Fibroblast of skin of scalp (primary cell): ENCODE measurements around the gene PLCB4.
A peak's percentile ranks its signal among the peaks of the same experiment; 100 is the strongest.

Experiments
- DNase-seq: peaks from one replicate; pipeline ENCODE4 v3.0.0-alpha.2; 2013

PLCB4 gene

DNA sequence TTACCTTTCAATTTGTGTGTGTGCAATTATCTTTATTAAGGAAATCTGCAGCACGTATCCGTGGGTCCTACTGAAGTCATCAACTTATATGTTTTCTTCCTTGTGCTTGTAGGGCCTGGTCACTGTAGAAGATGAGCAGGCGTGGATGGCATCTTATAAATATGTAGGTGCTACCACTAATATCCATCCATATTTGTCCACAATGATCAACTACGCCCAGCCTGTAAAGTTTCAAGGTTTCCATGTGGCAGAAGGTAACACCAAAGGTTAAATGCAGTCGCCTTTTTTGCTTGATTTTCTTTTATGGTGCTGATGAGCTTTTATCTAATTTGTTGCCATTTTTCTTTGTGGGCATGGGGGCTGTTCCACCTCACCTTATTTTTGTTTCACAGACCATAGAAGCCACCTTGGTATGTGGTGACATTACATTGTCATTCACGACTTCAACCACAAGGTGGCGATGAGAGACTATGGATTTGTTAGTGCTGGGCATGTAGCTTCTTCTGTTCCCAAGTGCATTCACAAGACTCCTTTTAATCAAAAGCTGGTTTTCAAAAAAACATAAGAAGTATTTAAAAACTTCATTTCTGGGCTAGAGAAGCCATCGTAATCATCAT lies 339.0 kb downstream of the PLCB4 start:
- DNase-seq: peak; percentile 72

DNA sequence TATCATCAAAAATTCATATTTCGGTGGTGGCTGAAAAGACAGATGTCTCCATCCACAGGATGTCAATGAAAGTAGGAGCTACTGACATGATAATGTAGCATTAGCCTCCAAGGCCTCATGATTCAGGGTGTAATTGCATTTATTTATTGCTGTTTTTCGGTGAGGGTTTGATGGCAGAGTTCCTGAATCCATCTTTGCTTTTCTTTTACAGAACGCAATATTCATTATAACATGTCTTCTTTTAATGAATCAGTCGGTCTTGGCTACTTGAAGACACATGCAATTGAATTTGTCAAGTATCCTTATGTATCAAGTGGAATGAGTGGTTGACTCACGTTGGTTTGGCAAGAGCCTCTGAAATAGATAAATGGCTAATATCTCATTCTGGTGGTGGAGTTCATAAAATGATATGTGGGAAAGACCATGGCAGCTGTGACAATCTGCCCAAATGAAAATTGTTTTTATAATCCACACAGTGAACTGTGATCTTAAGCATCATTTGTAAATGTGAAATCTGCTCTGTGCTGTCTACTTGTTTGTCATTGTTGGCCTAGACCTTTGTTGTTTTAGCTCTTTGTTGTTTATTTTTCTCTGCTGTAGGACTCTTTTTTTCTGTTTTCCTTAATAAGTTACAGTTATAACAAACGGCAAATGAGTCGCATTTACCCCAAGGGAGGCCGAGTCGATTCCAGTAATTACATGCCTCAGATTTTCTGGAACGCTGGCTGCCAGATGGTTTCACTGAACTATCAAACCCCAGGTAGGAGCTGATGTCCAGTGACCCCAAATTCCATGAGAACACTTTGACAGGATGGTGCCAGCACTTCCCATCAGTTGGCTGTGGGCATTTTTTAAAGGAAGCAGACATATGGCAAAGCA lies 339.8 kb downstream of the PLCB4 start:
- DNase-seq: peak; percentile 69

DNA sequence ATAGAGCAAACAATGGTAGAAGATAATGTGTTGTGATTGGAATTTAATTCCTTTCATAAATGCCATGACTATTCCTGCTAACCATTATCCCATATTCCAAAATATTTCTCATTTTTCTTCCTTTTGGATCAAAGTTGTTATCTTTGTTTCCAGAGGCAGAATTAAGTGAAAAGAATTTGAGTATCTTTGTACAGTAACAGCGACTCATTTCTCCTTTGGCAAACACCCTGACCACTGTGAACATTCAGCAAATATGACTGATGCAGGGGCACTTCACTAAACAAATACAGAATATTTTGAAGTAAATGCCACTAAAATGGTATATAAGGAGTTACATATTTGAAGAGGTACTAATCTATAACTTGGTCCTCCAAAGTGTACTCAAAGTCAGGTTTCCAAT lies 340.5 kb downstream of the PLCB4 start:
- DNase-seq: peak; percentile 81

DNA sequence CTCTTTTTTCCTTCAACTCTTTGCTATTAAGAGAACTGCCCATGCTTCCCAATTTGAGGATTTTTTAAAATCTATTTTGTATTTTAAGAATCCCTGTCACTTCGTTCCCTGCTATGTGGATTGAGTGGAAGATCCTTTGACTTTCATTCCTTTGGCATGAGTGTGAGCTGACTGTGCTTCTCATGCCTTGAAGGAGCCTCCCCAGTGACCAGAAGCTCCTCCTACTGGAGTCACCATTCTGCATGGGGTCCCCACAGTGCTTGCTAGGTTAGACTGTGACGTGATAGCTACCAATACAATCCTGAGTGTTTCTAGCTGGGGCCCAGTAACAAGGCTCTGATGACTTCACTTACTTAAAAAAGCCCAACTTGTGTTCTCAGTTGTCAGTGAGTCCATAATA lies 341.1 kb downstream of the PLCB4 start:
- DNase-seq: peak; percentile 93

DNA sequence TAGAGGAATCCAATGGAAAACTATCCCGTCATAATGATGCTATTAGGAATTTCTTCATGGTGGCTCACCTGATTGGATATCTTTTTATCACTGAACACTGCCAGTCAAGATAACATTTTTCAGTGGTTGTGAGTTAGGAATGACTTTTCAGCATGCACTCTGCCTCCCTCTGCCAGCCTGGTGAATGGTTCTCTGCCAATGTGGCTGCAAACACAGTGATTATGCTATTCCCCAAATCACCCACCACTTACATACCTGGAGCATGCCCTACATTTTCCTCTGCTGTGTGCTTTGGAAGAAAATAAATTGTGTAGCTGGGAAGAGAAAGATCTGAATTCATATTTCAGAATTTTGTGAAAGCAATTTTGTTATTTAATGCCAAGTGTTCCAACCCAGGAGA lies 342.9 kb downstream of the PLCB4 start:
- no peak for DNase-seq

DNA sequence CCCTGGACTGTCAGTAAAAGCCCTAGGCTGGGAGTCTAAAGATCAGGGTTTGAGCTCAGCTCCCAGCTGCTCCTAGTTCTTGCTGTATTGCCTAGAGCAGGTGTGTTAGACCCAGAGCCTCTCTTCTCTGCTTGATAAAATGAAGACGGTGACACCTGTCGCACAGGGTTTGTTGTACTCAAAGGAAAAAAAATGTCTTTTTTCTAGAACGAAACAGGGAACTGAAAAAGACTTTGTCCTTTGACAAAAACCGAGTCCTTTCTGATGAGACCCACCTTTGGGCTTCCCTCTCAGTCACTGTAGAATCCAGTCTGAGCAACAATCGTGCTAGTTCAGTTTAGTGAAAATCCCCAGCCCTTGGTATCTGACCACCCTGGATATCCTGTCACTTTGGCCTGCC lies 343.4 kb downstream of the PLCB4 start:
- DNase-seq: no peak

DNA sequence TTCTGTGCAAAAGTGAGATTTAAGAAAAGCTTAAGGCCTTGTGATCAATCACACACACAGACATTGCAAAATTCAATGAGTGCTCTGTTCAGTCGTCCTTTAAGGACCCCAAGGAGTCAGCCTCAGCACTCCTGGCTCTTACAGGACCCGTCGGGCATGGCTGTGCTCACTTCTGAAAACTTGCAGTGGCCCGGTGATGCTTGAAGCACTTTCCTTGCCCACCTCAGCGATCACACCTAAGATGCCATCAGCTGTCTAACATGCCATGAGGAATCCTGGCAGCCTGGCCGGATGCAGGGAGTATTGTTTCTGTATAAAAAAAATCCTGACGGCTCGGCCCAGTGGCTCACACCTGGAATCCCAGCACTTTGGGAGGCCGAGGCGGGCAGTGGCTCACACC lies 344.1 kb downstream of the PLCB4 start:
- no peak for DNase-seq

DNA sequence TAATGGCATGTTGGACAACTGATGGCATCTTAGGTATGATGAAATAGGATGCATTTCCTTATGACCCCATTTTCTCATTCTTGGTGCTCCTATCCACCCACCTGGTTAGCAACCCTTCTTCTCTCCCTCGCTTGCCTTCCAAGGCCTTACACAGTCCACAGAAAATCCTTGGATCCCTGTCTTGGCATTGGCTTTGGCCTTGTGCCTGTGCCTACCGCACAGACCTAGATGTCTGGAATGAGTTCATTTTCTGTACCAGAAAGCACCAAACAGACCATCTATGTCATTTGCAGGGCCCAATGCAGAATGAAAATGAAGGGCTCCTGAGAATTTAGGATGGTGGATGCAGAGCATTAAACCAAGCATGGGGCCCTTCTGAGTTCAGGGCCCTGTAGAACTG lies 346.5 kb downstream of the PLCB4 start:
- DNase-seq: no peak

DNA sequence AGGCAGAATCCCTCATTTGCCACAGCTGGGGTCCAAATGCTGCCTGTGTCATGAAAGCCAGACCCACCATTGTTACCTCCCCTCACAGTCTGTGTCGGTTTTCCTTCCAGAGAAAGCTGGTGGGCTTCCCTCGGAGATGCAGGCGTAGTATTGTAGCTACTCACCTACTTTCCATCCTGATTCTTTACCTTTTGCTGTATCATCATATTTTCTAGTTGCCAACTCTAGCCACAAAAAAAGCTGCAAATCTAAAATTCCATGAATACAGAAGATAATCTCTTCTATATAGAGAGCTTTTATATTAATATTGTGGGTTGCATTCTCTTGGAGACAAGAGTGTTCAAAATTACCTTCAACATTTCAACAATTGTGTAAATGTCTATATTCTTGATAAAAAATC lies 347.5 kb downstream of the PLCB4 start:
- DNase-seq: no peak

DNA sequence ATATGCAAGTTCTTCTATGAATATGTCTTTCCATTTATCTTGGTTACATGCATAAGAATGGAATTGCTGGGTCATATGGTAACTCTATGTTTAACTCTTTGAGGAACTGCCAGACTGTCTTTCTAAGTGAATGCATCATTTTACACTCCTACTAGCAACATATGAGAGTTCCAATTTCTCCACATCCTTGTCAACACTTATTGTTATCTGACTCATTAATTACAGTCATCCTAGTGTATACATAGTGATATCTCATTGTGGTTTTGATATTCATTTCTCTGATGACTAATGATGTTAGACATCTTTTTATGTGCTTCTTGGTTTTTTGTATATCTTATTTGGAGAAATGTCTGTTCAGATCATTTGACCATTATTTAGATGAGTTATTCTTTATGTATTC lies 348.8 kb downstream of the PLCB4 start:
- DNase-seq: peak; percentile 62

DNA sequence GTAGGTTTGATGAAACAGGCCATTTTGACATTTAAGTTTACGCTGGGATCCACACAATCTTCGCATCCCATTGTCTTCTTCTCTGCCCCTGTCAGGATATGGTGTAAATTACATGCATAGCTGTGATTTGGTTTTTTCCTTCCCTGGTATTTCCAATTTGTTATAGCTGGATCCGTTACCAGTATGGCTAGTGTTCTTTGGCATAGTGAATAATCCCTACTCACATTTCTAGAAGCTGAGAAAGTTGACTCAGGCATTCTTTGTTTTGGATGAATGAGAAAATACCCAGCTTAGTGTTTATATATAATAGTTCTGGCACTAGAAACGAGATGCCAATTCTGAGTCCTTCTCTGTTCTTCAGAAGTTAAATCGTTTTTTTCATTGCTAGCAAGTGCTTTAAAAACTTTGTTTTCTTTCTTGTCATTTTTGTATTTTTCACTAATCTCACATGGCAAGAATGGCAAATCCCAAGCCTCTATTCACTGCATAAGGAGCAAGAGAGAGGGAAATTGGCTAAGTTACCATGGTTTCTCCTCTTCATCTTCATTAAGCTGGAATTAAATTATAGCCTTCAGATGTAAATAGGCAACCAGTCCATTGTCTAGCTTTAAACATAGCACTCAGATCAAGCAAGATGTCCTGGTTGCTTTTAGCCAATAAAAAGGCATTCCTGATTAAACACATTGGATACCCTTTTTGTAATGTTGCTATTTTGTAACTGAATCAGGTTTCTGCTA lies 353.6 kb downstream of the PLCB4 start:
- DNase-seq: peak; percentile 53

DNA sequence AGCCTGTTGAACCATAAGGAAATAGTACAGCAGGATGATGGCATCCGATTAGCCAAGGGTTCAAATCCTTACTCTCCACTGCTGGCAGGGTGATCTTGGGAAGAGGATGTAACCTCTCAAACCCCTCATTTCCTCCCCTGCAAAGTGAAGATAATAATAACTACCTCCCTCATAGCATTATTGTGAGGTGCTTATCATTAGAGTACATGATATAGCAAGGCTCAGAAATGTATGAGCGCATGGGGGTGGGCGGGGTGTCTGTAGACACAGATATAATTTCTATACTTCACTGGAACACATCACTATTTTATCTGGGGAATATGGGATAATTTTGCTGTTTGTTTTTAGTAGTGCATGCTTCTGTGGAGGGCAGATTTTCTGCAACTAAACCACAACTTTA lies 355.7 kb downstream of the PLCB4 start:
- DNase-seq: no peak

DNA sequence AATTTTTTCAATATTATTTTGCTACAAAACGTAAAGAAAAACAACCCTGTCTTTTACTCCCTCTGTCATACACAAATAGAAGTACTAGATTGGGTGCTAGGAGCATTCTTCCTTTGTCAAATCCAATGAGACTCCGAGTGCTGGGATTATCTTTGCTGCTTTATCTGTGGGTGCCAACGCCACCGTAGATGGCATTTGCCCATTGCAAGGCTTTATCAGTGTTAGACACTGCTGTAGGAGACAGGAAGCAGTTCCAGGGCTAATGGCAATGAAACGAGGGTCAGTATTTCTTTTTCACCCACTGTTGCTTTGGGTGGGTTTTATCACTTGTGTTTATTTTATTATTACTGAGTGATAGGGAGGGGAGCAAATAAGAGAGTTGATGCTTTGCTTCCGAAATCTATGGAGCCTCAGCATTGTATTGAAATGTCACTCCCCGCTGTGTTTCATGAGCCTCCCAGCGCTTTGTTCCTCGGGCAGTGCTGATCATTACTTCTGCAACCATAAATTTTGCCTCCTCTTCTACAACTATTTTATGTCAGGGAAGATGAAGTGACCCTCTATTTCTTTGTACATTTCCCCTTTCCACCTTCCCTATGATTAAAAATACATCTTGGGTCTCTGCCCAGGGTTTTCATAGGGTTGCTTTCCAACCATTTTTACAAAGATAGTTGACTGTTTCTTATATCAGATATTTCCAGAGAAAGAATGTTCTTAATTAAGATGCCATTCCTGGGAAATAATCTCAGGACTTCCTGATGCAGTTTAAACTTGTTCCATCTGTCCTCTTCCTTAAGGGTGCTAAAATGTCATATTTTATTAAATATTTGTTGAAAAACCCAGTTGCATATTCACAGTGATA lies 358.8 kb downstream of the PLCB4 start:
- DNase-seq: peak; percentile 54

DNA sequence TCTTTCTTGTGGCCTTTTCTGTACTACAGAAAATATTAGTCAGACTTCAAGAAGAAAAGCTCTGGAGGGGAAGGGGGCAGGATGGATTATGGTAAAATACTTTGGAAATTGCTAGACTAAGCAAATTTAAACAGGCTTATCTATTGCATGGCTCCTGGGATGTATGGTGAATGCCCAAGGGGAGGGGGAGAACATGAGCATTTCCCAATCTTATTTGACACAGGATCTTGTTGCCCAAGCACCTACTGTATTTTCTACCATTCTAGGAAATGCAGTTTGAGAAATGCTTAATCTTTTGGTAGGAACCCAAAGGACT lies 359.4 kb downstream of the PLCB4 start:
- no peak for DNase-seq

DNA sequence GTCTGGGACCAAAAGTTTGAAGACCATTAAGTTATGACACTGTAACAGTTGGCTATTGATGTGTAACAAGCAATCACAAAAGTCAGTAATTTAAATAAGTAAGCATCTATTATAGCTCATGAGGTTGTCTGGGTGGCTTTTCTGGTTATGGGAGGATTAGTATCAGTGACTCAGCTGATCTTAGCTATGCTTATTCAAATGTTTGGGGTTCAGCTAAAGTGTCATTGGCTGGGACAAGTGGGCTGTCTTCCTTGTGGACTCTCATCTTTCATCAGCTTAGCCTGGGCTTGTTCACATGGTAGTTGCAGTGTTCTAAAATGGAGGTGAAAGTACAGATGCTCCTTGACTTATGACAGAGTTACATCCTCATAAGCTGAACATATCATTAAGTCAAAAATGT lies 370.9 kb downstream of the PLCB4 start:
- DNase-seq: no peak

DNA sequence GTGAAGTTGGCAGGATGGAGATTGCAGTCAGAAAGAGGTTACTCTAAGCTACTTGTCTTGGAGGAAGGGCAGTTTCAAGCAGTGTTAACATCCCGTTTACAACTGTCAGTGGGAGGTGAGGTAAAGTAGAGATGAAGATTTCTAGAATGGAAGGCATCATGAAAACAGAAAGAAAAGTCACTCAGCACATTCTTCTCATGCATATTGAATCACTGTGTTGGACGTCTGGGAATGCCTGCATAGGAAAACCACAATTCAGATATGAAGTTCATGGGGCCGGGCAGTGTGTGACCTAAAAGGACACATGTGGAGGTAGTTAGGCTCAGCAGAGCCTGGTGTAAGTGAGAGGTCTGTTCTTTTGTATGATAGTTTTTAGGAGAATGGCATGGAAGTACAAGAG lies 372.0 kb downstream of the PLCB4 start:
- DNase-seq: peak; percentile 54

DNA sequence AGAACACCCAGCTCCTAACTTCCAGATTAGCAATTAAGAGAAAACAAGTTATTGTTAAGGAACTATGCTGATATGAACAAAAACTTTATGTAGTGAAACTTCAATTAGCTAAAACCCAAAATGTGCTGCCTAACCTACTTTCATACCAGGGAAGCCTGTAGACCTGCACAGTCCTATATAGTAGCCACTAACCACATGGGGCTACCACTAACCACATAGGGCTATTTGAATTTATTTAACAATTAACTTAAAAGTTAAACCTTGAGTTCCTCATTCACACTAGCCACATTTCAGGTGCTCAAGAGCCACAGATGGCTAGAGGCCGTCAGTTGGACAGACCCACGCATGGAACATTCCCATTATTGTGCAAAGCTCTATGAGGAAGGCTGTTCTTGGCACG lies 373.1 kb downstream of the PLCB4 start:
- DNase-seq: no peak

DNA sequence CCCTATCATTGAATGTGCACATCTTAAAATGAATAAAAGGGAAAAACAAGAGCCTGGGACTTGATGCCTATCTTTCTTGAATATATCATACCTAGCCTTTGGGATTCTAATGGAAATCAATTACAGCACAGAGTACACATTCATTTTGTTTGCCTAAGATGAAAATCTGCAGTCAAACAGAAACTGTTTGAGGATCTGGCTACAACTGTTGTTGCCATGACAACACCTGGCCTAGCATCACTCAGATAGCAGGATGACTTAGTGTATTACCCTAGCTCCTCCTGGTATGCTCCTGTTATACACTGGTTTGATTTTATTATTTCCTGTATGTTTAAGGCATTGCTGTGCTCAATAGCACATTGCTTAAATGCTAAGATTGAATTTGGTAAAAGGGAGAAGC lies 374.0 kb downstream of the PLCB4 start:
- DNase-seq: no peak

DNA sequence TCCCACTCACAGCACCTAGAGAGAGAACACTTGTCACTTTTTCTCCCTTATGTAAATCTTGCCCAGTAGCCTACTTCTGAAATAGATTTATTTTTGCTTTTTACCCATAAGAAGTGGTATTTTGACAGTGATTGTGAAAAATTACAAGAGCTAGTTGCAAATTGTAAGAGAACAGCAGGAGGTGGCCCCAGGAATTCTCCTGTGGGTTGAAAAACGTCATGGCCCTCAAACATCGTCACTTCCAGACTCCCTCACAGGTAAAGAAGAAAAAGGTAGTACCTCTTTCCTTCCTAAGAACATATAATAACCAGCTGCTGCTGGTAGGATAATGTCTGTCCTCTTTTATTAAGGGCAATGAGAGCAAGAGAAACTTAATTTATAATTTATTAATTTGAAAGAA lies 376.0 kb downstream of the PLCB4 start:
- no peak for DNase-seq

DNA sequence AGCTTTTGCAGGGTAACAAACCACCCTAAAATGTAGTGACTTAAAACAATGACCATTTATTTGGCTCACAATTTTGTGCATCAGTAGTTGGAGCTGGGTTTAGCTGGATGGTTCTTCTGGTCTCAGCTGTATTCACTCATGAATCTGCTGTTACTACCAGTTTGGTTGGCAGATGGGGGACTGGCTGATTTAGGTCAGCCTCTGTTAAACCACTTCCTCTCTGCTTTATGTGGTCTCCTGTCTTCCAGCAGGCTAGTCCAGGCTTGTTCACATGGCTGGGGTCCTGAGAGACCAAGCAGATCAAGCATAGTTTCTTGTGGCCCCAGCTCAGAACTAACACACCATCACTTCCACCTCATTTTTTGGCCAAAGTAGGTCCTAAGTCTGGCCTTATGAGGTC lies 378.3 kb downstream of the PLCB4 start:
- no peak for DNase-seq

DNA sequence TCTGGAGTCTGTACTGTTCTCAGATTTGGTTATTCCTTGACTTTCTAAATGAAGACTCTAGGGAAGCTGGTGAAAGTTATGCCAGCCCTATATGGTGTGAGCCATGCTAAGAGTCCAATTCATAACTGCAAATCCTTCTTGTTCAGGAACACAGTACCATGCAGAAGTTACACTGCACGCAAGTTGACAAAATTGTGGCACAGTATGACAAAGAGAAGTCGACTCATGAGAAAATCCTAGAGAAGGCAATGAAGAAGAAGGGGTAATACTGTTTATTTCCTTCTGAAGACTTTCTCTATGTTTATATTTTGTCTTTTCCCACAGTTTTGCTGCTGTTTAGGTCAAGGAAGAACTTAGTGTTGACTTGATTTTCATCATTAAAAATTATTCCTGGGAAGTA lies 384.3 kb downstream of the PLCB4 start:
- DNase-seq: no peak

DNA sequence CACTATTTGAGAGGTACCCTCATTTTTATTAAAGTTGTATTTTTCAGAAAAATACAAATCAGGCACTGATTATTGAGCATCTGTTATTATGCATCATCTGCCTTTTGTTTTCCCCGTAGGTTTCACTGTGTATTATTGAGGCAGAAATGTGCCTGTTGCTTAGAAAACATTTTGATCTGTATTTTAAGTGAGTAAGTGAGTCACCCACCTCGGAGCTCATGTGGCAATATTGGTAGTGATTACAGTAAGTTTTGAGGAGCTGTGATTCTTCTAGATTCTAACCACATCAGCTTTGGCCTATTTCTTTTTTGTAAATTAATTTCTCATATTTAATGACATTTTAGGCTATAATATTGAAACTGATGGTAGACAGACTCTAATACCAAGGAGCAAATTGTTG lies 385.9 kb downstream of the PLCB4 start:
- DNase-seq: no peak

DNA sequence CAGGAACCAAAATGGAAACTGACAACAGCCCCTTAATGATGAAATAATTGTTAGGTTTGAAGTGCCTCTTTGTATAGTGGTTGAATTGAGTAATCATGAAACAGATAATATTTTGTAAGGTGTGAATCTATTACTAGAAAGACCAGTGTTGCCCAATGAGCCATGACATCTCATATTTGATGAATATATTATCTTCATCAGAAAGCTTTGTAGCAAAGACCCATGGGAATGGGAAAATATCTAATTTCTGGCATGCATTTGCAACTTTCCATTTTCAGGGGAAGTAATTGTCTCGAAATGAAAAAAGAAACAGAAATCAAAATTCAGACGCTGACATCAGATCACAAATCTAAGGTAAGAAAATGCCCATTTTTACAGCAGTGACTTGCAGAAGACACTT lies 388.2 kb downstream of the PLCB4 start:
- no peak for DNase-seq
